Measurements from ENCODE around the gene COX7A2L.

Gene COX7A2L

DNA sequence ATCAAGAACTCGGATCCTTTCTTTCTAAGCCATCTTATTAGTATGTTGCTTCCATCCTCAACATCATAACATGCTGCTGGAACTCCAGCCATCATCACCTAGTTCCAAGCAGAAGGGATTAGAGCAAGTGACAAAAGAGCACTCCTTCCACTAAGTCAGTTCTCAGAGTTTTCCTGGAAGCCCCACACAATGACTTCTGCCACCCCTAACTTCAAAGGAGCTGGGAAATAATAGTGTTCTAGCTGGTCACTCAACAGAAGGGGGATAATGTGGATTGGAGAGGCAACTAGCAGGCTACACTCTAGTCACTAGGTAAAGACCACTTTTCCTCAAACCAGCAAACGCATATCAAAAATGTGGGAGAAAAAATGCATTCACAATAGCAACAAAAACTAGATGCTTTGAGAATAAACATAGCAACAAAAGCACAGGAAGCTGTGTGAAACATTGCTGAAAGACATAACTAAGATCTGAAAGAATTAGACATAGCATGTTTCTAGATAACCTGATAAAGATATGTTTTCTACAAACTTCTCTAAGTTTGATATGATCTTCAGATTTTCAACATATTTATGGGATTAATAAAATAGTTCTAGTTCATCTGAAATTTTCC is 39.5 kb downstream of the COX7A2L start:
- Histone ChIP-seq H4K91ac (ENCODE audit: low read depth, low read length, poor library complexity) (no peak overlapping the region), H2BK120ac (ENCODE audit: low read depth, low read length) (no peak overlapping the region), H3K18ac (ENCODE audit: low read length) (no peak overlapping the region), H3K4ac (ENCODE audit: low read length) (no peak overlapping the region), H2BK5ac (ENCODE audit: low read length) (no peak overlapping the region), H3K9me3 (replicated peaks in 1 of 2; ENCODE audit: control insufficient read depth in 2 of 2, insufficient read depth in 1 of 2, low read depth in 1 of 2, low read length in 2 of 2) (no peaks in the 10 kb centered on the region), H4K8ac (ENCODE audit: low read depth, low read length) (no peak overlapping the region), H3K23ac (ENCODE audit: low read depth, low read length, poor library complexity) (no peak overlapping the region), H3K79me1 (ENCODE audit: low read depth, low read length) (no peaks in the 10 kb centered on the region), H3K4me2 (ENCODE audit: insufficient read depth, low read length, poor library complexity, severe bottlenecking) (no peak overlapping the region), H3K27ac (replicated peaks; ENCODE audit: low read length) (no peak overlapping the region), H2BK12ac (ENCODE audit: low read length) (no peak overlapping the region), H3K4me3 (ENCODE audit: low read length in 2 of 2) (no peak overlapping the region), H3K14ac (ENCODE audit: low read length) (no peak overlapping the region), H3K9ac (ENCODE audit: low read depth, low read length, poor library complexity) (no peak overlapping the region), H3K4me1 (ENCODE audit: control insufficient read depth in 2 of 2, insufficient read depth in 1 of 2, low read depth in 1 of 2, low read length in 2 of 2) (no peaks in the 10 kb centered on the region), H3K36me3 (replicated peaks in 1 of 2; ENCODE audit: control insufficient read depth in 2 of 2, insufficient read depth in 2 of 2, low read length in 2 of 2) (peaks cover 7 to 81% of the 10 kb centered on the region in 2 donors), H2AK5ac (ENCODE audit: low read depth, low read length) (no peak overlapping the region), H2BK15ac (ENCODE audit: low read length) (no peak overlapping the region), H2AFZ (ENCODE audit: low read length) (no peak overlapping the region), H3K27me3 (ENCODE audit: control insufficient read depth in 3 of 3, insufficient read depth in 3 of 3, low read depth in 1 of 3, low read length in 3 of 3) (no peaks in the 10 kb centered on the region)
- DNase-seq (ENCODE audit: low spot score) = no peak
- no CpG with 5 or more reads among the region's 2 CpGs for WGBS, 2 donors (ENCODE audit: extremely low coverage in 2 of 2, insufficient read length in 2 of 2, insufficient replicate concordance in 1 of 2)

GRCh38 chr2:42319265-42319664 is 41.8 kb downstream of the COX7A2L start:
- no peak overlapping the region for H2AK5ac ChIP-seq (ENCODE audit: low read depth, low read length)
- H3K14ac ChIP-seq (ENCODE audit: low read length) = no peak overlapping the region
- H2AFZ ChIP-seq (ENCODE audit: low read length) = no peak overlapping the region
- no CpG with 5 or more reads among the region's 5 CpGs for WGBS, 2 donors (ENCODE audit: extremely low coverage in 2 of 2, insufficient read length in 2 of 2, insufficient replicate concordance in 1 of 2)
- no peak overlapping the region for H3K4me2 ChIP-seq (ENCODE audit: insufficient read depth, low read length, poor library complexity, severe bottlenecking)
- H3K4ac ChIP-seq (ENCODE audit: low read length) = no peak overlapping the region
- no peak overlapping the region for H2BK15ac ChIP-seq (ENCODE audit: low read length)
- H3K4me1 ChIP-seq (ENCODE audit: control insufficient read depth in 2 of 2, insufficient read depth in 1 of 2, low read depth in 1 of 2, low read length in 2 of 2) = no peaks in the 10 kb centered on the region
- H3K27me3 ChIP-seq (ENCODE audit: control insufficient read depth in 3 of 3, insufficient read depth in 3 of 3, low read depth in 1 of 3, low read length in 3 of 3) = no peaks in the 10 kb centered on the region
- no peak overlapping the region for H2BK12ac ChIP-seq (ENCODE audit: low read length)
- no peaks in the 10 kb centered on the region for H3K79me1 ChIP-seq (ENCODE audit: low read depth, low read length)
- no peak overlapping the region for H4K91ac ChIP-seq (ENCODE audit: low read depth, low read length, poor library complexity)
- H3K9ac ChIP-seq (ENCODE audit: low read depth, low read length, poor library complexity) = no peak overlapping the region
- DNase-seq (ENCODE audit: low spot score) = no peak
- no peak overlapping the region for H2BK5ac ChIP-seq (ENCODE audit: low read length)
- H3K36me3 ChIP-seq (replicated peaks in 1 of 2; ENCODE audit: control insufficient read depth in 2 of 2, insufficient read depth in 2 of 2, low read length in 2 of 2) = peaks cover 7 to 86% of the 10 kb centered on the region in 2 donors
- H3K23ac ChIP-seq (ENCODE audit: low read depth, low read length, poor library complexity) = no peak overlapping the region
- no peak overlapping the region for H3K4me3 ChIP-seq (ENCODE audit: low read length in 2 of 2)
- no peak overlapping the region for H3K27ac ChIP-seq (replicated peaks; ENCODE audit: low read length)
- H4K8ac ChIP-seq (ENCODE audit: low read depth, low read length) = no peak overlapping the region
- no peak overlapping the region for H3K18ac ChIP-seq (ENCODE audit: low read length)
- no peaks in the 10 kb centered on the region for H3K9me3 ChIP-seq (replicated peaks in 1 of 2; ENCODE audit: control insufficient read depth in 2 of 2, insufficient read depth in 1 of 2, low read depth in 1 of 2, low read length in 2 of 2)
- no peak overlapping the region for H2BK120ac ChIP-seq (ENCODE audit: low read depth, low read length)

DNA sequence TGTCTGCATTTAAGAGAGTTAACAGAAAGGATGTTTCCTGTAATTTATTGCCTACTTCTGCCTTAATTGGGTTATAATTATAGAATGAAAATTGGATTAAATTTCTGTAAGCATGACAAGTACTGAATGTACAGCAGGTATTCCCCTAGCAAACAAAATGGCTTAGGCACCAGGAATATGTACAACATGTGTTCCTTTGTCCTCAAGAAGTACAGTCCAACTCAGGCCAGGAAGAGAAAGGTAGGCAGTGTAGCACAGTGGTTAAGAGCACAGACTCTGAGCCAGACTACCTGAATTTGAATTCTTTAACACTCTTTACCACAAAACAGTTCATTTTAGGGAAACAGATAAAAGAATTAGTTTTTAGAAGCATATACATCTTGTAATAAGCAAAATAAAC is 43.1 kb downstream of the COX7A2L start:
- H4K8ac ChIP-seq (ENCODE audit: low read depth, low read length) = no peak overlapping the region
- no peak overlapping the region for H3K23ac ChIP-seq (ENCODE audit: low read depth, low read length, poor library complexity)
- H3K14ac ChIP-seq (ENCODE audit: low read length) = no peak overlapping the region
- peaks cover 7 to 84% of the 10 kb centered on the region in 2 donors for H3K36me3 ChIP-seq (replicated peaks in 1 of 2; ENCODE audit: control insufficient read depth in 2 of 2, insufficient read depth in 2 of 2, low read length in 2 of 2)
- H3K9me3 ChIP-seq (replicated peaks in 1 of 2; ENCODE audit: control insufficient read depth in 2 of 2, insufficient read depth in 1 of 2, low read depth in 1 of 2, low read length in 2 of 2) = no peaks in the 10 kb centered on the region
- H3K4me1 ChIP-seq (ENCODE audit: control insufficient read depth in 2 of 2, insufficient read depth in 1 of 2, low read depth in 1 of 2, low read length in 2 of 2) = no peaks in the 10 kb centered on the region
- H3K4me3 ChIP-seq (ENCODE audit: low read length in 2 of 2) = no peak overlapping the region
- H2BK12ac ChIP-seq (ENCODE audit: low read length) = no peak overlapping the region
- H2BK5ac ChIP-seq (ENCODE audit: low read length) = no peak overlapping the region
- H3K18ac ChIP-seq (ENCODE audit: low read length) = no peak overlapping the region
- no peak overlapping the region for H4K91ac ChIP-seq (ENCODE audit: low read depth, low read length, poor library complexity)
- H3K27me3 ChIP-seq (ENCODE audit: control insufficient read depth in 3 of 3, insufficient read depth in 3 of 3, low read depth in 1 of 3, low read length in 3 of 3) = no peaks in the 10 kb centered on the region
- DNase-seq (ENCODE audit: low spot score) = no peak
- no peak overlapping the region for H3K4me2 ChIP-seq (ENCODE audit: insufficient read depth, low read length, poor library complexity, severe bottlenecking)
- no peak overlapping the region for H2AK5ac ChIP-seq (ENCODE audit: low read depth, low read length)
- H2AFZ ChIP-seq (ENCODE audit: low read length) = no peak overlapping the region
- H3K27ac ChIP-seq (replicated peaks; ENCODE audit: low read length) = no peak overlapping the region
- H3K9ac ChIP-seq (ENCODE audit: low read depth, low read length, poor library complexity) = no peak overlapping the region
- no peak overlapping the region for H2BK15ac ChIP-seq (ENCODE audit: low read length)
- no peak overlapping the region for H2BK120ac ChIP-seq (ENCODE audit: low read depth, low read length)
- H3K4ac ChIP-seq (ENCODE audit: low read length) = no peak overlapping the region
- no peaks in the 10 kb centered on the region for H3K79me1 ChIP-seq (ENCODE audit: low read depth, low read length)

GRCh38 chr2:42317486-42317885 is 43.5 kb downstream of the COX7A2L start:
- Histone ChIP-seq H3K18ac (ENCODE audit: low read length) (no peak overlapping the region), H2AFZ (ENCODE audit: low read length) (no peak overlapping the region), H3K27me3 (ENCODE audit: control insufficient read depth in 3 of 3, insufficient read depth in 3 of 3, low read depth in 1 of 3, low read length in 3 of 3) (no peaks in the 10 kb centered on the region), H4K91ac (ENCODE audit: low read depth, low read length, poor library complexity) (no peak overlapping the region), H4K8ac (ENCODE audit: low read depth, low read length) (no peak overlapping the region), H3K79me1 (ENCODE audit: low read depth, low read length) (no peaks in the 10 kb centered on the region), H3K4me2 (ENCODE audit: insufficient read depth, low read length, poor library complexity, severe bottlenecking) (no peak overlapping the region), H3K36me3 (replicated peaks in 1 of 2; ENCODE audit: control insufficient read depth in 2 of 2, insufficient read depth in 2 of 2, low read length in 2 of 2) (peaks cover 7 to 80% of the 10 kb centered on the region in 2 donors), H3K4me3 (ENCODE audit: low read length in 2 of 2) (no peak overlapping the region), H3K9me3 (replicated peaks in 1 of 2; ENCODE audit: control insufficient read depth in 2 of 2, insufficient read depth in 1 of 2, low read depth in 1 of 2, low read length in 2 of 2) (no peaks in the 10 kb centered on the region), H2BK15ac (ENCODE audit: low read length) (no peak overlapping the region), H3K4ac (ENCODE audit: low read length) (no peak overlapping the region), H2BK120ac (ENCODE audit: low read depth, low read length) (no peak overlapping the region), H3K14ac (ENCODE audit: low read length) (no peak overlapping the region), H3K4me1 (ENCODE audit: control insufficient read depth in 2 of 2, insufficient read depth in 1 of 2, low read depth in 1 of 2, low read length in 2 of 2) (no peaks in the 10 kb centered on the region), H2BK5ac (ENCODE audit: low read length) (no peak overlapping the region), H3K9ac (ENCODE audit: low read depth, low read length, poor library complexity) (no peak overlapping the region), H2AK5ac (ENCODE audit: low read depth, low read length) (no peak overlapping the region), H2BK12ac (ENCODE audit: low read length) (no peak overlapping the region), H3K27ac (replicated peaks; ENCODE audit: low read length) (no peak overlapping the region), H3K23ac (ENCODE audit: low read depth, low read length, poor library complexity) (no peak overlapping the region)
- WGBS, 2 donors (ENCODE audit: extremely low coverage in 2 of 2, insufficient read length in 2 of 2, insufficient replicate concordance in 1 of 2) = no CpG with 5 or more reads among the region's 3 CpGs
- no peak for DNase-seq (ENCODE audit: low spot score)

Data from neuronal stem cell (in vitro differentiated cells).